ENCODE results near the gene ADGRE3.

ADGRE3 gene

DNA sequence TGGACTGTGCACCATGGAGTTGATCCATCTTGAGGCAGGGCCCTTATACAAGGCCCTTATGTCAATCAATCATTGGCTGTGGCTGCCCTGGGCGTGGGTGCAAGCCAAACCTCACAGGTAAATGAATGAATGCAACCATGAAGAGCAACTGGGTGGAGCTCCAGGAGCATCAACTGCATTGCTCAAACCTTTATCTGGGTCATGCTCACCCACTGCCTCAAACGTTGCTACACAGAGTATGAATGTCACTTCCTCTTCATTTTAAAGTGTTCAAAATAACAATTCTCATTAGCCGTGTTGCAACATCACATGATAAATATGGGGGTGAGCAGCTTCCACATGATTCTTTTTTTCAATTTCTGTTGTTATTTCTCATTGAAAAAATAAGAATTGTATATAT is 8.8 kb upstream of the ADGRE3 start:
- no peak for TF ChIP-seq ZFX (IDR thresholded peaks at IDR 0.05; ENCODE audit: borderline replicate concordance)
- TF ChIP-seq, protein P1, sequence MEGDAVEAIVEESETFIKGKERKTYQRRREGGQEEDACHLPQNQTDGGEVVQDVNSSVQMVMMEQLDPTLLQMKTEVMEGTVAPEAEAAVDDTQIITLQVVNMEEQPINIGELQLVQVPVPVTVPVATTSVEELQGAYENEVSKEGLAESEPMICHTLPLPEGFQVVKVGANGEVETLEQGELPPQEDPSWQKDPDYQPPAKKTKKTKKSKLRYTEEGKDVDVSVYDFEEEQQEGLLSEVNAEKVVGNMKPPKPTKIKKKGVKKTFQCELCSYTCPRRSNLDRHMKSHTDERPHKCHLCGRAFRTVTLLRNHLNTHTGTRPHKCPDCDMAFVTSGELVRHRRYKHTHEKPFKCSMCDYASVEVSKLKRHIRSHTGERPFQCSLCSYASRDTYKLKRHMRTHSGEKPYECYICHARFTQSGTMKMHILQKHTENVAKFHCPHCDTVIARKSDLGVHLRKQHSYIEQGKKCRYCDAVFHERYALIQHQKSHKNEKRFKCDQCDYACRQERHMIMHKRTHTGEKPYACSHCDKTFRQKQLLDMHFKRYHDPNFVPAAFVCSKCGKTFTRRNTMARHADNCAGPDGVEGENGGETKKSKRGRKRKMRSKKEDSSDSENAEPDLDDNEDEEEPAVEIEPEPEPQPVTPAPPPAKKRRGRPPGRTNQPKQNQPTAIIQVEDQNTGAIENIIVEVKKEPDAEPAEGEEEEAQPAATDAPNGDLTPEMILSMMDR (IDR thresholded peaks at IDR 0.05) = no peak
- H3K27ac ChIP-seq = no peak overlapping the region

DNA sequence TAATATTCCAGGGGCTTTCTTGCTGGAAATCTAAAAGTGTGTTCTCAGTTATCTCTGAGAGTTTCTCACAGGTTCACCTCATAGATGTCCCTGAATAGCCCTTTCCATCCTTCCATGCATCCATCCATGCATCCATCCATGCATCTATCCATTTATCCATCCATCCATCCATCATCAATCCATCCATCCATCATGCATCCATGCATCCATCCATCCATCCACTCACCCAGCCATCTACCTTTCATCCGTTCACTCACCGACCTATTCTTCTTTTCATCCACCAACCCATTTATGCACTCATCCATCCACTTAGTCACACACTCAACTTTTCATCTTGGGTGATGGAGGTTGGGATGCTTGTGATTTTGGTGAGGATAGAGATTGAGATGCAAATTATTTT is 7.4 kb upstream of the ADGRE3 start:
- no peak overlapping the region for H3K27ac ChIP-seq
- no peak for TF ChIP-seq ZFX (IDR thresholded peaks at IDR 0.05; ENCODE audit: borderline replicate concordance)
- TF ChIP-seq, protein P1 (IDR thresholded peaks at IDR 0.05) = no peak

DNA sequence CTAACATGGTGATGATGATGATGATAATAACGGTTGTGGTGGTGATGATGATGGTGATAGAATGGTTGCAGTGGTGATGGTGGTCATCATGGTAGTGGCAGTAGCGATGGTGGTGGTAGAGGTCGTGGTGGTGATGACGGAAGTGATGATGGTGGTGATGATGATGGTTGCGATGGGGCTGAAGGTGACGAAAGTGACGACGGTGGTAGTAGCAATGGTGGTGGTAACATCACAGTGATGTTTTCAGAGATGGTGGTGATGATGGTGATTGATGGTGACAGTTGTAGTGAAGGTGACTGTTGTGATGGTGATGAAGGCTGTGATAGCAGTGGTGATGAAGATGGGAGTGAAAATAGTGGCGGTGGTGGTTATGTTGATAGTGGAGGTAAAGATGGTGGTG is 3.6 kb upstream of the ADGRE3 start:
- no peak overlapping the region for H3K27ac ChIP-seq
- TF ChIP-seq ZFX (IDR thresholded peaks at IDR 0.05; ENCODE audit: borderline replicate concordance) = no peak
- TF ChIP-seq, protein P1 (IDR thresholded peaks at IDR 0.05) = no peak

DNA sequence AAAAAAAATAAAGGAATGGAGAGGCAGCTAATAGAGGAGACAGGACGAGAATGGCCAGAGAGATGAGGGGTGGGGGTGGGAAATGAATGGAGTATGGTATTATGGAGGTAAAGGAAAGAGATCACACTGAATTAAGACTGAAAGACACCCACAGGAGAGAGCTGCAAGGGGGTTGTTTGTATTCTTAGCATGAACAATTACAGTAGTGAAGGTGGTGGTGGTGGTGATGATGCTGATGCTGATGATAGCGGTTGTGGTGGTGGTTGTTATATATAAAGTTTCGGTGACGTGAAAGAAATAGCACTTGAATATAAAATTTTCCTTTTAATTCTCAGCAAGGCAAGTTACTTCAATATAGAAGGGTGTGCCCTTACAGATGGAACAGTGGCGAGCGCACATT is 2.8 kb upstream of the ADGRE3 start:
- H3K27ac ChIP-seq = no peak overlapping the region
- TF ChIP-seq ZFX (IDR thresholded peaks at IDR 0.05; ENCODE audit: borderline replicate concordance) = no peak
- TF ChIP-seq, protein P1 (IDR thresholded peaks at IDR 0.05) = no peak

DNA sequence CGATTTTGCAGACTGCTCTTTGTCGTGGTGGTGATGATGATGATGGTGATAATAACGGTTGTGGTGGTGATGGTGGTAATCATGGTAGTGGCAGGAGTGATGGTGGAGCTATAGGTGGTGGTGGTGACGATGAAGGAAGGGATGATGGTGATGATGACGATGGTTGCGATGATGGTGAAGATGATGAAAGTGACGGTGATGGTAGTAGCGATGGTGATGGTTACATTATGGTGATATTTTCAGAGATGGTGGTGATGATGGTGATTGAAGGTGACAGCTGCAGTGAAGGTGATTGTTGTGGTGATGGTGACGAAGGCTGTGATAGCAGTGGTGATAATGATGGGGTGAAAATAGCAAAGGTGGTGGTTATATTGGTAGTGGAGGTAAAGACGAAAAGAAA is 2.1 kb upstream of the ADGRE3 start:
- no peak overlapping the region for H3K27ac ChIP-seq
- TF ChIP-seq, protein P1 (IDR thresholded peaks at IDR 0.05) = no peak
- no peak for TF ChIP-seq ZFX (IDR thresholded peaks at IDR 0.05; ENCODE audit: borderline replicate concordance)

DNA sequence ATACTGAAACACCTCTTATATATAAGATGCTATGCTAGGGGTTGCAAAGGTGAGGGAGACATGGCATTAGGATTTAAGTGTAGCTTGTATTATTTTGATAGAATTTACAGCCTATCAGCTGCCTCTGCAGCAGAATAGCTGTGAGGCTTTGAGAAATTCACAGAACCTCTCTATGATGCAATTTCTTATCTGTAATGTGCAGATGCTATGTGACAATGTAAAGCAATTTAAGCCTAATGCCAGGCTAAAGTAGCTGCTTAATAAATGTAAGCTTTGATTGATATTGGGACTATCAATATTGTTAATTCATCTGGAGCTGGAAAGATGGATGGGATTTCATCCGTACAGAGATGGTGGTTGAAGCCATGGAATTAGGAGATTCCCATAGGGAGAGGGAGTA is 1.6 kb downstream of the ADGRE3 start:
- TF ChIP-seq, protein P1 (IDR thresholded peaks at IDR 0.05) = no peak
- no peak for TF ChIP-seq ZFX (IDR thresholded peaks at IDR 0.05; ENCODE audit: borderline replicate concordance)
- no peak overlapping the region for H3K27ac ChIP-seq

DNA sequence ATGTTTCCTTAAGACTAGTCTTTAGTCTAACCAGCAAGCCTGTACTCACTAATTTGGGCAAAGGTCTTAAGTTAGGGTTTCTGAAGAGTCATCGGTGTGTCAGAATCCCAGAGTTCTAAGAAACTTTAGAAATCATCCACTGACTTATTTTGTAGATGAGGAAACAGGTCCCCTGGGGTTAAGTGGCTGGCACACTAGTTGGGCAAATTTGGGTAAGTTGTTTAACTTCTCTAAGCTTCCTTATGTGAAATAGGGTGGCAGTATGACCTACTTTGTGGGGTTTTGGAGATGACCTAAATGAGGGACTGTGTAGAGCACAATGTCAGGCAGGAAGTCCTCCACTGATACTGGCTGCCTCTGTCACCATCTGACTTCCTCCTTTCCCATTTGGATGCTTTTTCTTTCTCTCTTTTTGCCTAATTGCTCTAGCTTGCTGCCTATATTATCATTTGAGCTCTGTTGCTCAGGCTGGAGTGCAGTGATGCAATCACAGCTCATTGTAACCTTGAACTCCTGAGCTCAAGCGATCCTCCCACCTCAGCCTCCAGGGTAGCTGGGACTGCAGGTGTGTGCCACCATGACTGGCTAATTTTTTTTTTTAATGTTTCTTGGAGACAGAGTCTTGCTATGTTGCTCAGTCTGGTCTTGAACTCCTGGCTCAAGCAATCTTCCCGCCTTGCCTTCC is 2.3 kb downstream of the ADGRE3 start:
- TF ChIP-seq, protein P1 (IDR thresholded peaks at IDR 0.05) = no peak
- TF ChIP-seq ZFX (IDR thresholded peaks at IDR 0.05; ENCODE audit: borderline replicate concordance) = no peak
- H3K27ac ChIP-seq = no peak overlapping the region

Measured in 22Rv1 (cell line).